Renal cortex interstitium (tissue), 11 donors: ENCODE data around the gene ENPP6. TPM values are rescaled to one million over a fixed set of nuclear protein-coding genes. Genes with fewer than 3 reads are reported as not detected.

Experiments used
- DNase-seq, 11 donors: peaks; one replicate each; pipeline ENCODE4 v3.0.0-alpha.2; 2013; ENCODE audit warnings: low read depth in 9 of 11, low spot score in 4 of 11; ENCODE audit errors: extremely low read depth in 1 of 11
- polyA plus RNA-seq, 3 donors: library from polyadenylated mRNA; unstranded; fragments of 120-200 nt; gene quantifications; one replicate each; pipeline ENCODE4 v1.2.1, GENCODE V29; 2013; ENCODE audit not compliant: insufficient read length in 3 of 3

Gene ENPP6
- polyA plus RNA-seq, 3 donors: 4.4 to 9.3 (median 7.5) TPM

DNA sequence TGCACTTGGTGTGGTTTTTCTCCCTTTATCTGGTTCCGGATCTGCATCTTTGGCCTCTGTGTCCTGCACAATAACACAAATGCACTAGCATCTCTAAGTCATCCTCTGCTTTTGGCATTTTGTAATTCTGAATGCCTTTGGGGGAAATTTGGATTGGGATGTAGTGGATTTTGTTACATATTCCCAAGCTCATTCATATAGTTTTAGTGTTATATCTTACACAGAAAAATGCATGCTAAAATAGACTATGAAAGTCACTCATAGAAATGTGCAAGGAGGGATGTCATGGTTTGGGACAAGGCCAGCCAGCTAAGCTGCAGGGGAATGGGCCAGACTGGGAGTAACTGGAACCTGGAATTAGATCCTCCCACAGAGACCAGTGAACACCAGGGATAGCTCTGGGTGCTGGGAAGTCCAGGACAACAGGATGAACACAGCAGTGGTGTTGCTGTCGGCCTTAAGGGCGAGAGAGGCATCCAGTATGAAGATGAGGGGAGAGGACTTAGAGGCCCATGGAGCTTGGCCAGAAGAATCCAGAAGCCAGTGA is 20.1 kb downstream of the ENPP6 start:
- no peak for DNase-seq

DNA sequence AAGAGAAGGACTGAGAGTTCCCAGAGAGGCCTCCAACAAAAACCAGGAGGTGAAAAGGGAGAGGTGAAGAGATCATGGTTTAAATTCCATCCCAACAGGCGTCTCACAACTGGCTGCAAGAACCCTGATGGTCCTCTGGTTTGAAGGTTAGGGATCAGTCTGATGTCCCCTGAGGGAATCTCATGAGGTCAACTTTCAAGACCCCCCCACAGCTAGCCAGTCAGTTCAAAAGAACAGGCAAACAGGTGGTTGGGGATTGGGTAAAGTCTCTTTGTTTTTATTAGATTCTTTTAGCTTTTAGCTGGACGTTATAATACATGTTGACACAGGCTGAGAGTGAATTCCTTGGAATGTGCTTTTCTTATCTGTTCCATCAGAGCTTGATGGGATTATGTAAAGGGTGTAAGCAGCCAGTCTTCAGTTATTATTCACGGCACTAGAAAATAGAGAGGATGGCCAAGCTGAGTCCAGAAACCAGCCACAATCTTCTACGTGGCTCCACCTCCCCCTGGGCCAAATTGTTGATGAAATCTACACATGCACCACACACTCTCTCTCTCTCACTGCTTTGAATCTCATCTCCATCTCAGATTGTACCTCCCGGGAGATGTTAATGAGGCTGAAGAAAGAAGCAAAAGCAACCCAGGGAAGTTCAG is 20.8 kb downstream of the ENPP6 start:
- DNase-seq: no peak

- no peak for DNase-seq
Measured at GRCh38 chr4:184193556-184194525, 23.8 kb downstream of the ENPP6 start.

- no peak for DNase-seq
Measured at GRCh38 chr4:184192933-184193332, 24.7 kb downstream of the ENPP6 start.

DNA sequence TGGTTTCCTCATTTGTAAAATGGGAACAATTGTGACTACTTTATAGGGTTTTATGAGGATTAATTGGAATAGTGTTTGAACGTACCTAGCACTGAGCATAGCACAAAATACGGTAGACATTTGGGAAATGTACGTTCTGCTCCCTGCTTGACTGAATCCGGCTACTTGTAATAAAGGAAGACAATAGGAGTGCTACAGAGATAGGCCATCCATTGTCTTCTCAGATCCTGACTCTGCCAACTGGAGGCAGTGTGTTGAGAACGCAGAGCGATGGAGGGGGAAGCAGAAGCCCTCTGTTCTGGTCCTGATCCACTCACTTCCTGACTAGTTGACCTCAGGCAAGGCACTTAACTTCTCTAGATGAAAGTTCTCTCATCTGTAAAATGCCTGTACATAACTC is 26.4 kb downstream of the ENPP6 start:
- no peak for DNase-seq

- DNase-seq: no peak
Measured at GRCh38 chr4:184190711-184191110, 27.0 kb downstream of the ENPP6 start.

DNA sequence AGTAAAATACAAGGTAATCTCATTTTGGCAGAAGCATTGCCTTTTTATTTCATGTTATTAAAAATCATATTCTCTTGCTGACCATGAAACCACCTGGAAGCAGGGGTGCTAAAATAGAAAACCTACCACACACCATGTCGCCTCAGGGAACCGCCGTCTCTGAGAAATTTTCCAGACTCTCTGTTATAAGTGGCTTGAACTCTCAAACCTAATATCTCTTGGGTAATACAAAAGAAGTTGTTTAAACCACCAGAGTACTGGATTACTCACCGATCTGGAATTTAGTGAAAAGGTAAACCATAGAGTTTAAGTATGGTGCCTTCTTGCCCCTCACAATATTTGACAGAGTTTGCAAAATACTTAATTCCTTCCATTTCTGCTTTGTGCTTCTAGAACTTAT is 27.7 kb downstream of the ENPP6 start:
- no peak for DNase-seq

DNA sequence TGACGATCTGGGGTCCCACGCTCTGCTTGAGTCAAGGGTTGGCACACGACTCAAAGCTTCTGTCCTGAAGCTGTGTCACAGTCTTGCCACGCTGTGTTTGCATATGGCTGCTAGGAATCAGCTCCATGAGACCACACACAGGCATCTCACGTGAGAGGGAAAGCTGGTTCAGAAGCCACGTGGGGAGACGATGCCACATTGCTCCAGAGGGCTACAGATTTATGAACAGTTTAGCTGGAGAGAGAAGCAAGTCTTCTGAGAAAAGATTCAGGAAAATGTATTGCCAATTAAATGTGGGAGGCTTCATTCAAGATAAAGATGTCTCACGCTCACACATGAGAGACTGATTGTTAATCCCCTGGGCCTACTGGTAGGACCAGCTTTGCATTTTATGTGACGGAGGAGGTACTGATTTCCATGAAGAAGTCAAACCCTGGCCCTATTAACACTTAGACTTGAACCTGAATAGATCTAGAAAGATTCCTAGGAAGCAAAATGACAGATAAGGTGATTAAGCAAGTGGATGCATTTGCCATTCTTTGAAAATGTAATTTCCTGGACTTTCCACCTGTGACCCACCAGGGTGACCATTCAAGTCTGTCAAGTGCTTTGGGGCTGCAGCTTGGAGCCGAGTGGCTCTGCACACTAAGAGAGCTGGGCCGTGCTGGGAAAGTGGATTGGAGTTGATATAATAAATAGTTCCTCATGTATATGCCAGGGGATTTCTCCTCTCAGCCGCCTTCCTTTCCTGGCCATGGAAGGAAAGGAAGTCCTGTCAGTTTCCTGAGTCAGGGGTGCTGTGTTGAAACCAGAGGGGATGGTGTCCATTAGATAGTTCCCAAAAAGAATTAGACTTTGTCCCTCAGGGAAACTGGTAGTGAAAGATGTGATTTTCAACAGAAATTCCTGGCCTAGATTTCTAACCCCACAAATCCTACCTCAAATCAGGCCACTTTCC is 29.0 kb downstream of the ENPP6 start:
- no peak for DNase-seq

DNA sequence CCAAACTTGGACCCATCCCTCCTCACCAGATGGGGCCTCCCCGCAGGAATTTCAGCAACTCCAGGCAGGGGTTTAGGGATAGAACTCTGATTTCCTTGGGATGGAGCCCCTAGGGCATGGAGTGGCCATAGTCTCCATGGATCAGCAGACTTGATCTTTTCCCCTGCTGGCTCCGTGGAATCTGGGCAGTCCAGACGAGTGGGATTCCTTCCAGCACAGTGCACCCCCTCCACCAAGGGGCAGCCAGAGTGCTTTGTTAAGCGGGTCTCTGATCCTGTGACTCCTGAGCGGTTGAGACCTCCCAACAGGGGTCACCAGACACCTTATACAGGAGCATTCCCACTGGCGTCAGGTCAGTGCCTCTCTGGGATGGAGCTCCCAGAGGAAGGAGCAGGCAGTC is 40.4 kb downstream of the ENPP6 start:
- no peak for DNase-seq

DNA sequence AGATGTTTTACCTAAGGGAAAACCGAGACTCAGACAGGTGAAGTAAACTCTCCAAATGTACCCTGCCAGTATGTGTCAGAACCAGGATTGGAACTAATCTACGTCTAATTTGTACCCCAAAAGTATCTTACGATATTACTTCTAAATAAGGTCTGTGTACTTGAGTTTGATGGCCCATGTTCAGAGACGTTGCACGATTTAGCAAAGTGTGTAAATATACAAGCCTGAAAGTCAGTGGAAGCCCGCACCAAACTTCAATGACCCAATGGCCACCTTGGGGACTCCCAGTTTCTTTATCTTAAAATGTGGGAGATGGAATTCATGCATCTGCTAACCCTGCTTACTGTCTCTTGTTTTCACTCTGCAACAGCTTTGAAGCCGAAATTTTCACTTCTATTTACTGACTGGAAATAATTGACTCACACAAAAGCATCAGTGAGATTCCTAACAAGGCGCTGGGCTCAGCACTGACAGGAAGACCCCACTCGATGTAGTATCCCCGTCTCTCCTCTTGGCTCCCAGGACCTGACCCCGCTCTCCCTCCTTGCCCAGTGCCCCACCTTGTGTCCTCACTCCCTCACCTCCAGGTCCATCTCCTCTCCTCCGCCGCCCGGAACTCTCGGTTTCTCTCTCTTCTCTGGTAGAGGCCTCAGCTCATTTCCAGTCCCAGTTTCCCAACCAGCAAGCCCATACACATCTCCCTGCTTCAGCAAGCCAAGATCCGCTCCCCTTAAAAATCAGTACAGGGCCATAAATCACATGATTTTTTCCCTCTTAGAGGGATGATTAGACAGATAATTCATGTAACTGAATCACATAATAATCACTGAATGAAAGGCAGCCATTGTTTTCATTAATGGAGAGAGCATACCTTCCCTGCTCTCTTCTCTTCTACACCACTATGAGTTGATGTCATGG is 42.8 kb downstream of the ENPP6 start:
- no peak for DNase-seq

- DNase-seq: no peak
Measured at GRCh38 chr4:184171011-184171410, 46.7 kb downstream of the ENPP6 start.

GRCh38 chr4:184169225-184169867 is 48.3 kb downstream of the ENPP6 start:
- DNase-seq: no peak

DNA sequence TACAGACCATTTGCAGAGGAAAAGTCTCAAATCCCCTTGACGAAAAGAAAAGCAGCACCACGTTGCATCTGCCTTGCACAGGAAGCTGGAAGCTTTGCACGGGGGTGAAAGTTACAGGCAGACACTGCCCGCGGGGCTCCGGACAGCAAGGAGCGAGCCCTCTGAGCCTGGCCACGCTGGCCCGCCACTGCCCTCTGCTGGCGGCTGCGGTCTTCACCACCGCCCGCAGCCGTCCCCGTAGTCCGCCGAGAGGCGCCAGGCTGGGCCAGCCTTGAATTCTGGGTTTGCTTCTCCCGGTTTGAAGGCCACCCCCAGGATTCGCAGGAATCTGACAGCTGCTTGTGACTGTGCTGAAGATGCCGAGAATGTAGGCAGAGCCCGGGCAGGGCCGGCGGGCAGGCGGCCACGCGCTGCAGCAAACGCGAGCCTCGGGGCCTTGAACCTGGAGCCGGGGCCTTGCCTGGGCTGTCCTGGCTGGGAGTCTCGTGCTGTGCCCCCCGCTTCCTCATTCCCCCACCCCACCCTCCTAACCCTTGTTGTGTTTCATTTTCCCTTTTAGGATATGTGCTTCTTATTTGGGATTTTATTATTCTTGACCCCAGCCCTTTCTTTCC is 49.2 kb downstream of the ENPP6 start:
- peak; percentile 37 to 68 (median 54) for DNase-seq

GRCh38 chr4:184167576-184167975 is 50.1 kb downstream of the ENPP6 start:
- no peak for DNase-seq

- DNase-seq: no peak
Measured at GRCh38 chr4:184166736-184167135, 50.9 kb downstream of the ENPP6 start.

DNA sequence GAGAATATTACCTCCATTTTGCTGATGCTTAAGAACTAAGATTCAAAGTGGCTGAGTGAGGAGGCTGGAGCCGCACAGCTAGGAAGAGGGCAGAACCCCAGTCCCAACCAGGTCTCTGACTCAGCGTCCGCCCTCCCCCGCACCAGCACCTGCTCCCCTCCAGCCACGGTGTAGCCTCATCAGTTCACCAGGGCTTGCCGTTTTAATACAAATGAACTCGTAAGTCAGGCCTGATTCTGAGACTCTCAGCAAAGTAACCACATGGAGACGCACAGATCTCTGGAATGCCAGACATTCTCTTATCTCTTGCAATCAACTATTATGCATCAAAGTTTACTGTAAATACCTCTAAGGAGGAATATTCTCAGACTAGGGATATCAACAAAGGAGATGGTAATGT is 52.4 kb downstream of the ENPP6 start:
- DNase-seq: no peak

- peak in 10 of 11 donors; percentile 19 to 58 (median 48) for DNase-seq
Measured at GRCh38 chr4:184163813-184164212, 53.9 kb downstream of the ENPP6 start.
